Measurements from ENCODE around the gene PARP16.
"Not testable (repeated sequence)": the region's sequence is repeated elsewhere in the genome, so short reads cannot be mapped to it uniquely, and the experiment has no call there.

The PARP16 gene

DNA sequence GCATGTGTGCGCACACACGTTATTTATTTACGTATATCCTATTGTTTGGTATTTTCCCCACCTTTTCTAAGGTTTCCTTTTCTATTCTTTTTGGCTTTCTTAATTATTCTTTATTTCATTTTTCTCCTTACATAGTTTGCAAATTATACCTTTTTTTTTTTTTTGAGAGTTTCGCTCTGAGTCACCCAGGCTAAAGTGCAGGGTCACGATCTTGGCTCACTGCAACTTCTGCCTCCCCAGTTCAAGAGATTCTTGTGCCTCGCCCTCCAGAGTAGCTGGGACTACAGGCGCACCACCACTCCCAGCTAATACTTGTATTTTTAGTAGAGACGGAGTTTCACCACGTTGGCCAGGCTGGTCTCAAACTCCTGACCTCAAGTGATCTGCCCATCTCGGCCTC, 55.4 kb downstream of the PARP16 start:
- DNase-seq = no peak

DNA sequence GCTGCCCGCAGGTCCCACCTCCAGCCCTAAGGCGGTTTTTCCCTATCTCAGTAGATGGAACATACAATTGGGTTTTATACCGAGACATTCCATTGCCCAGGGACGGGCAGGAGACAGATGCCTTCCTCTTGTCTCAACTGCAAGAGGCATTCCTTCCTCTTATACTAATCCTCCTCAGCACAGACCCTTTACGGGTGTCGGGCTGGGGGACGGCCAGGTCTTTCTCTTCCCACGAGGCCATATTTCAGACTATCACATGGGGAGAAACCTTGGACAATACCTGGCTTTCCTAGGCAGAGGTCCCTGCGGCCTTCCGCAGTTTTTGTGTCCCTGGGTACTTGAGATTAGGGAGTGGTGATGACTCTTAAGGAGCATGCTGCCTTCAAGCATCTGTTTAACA, 59.8 kb downstream of the PARP16 start:
- DNase-seq = not testable (repeated sequence)

DNA sequence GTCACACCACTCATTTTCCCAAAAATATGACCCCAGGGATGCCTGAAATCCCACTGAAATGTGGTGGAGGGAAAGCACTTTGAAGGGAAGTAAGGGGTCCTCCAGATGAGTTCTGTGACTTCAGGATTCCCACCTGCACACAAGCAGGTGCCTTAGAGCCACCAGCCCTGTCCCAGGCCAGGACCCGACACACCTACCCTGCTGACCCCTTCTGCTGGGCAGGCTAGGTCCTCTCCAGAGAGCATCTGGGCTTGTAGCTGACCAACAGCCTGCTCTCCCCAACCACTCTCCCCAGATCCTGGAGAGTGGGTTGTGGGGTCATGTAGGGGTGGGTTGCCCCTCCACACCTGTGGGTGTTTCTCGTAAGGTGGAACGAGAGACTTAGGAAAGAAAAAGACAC, 60.5 kb downstream of the PARP16 start:
- DNase-seq = no peak

DNA sequence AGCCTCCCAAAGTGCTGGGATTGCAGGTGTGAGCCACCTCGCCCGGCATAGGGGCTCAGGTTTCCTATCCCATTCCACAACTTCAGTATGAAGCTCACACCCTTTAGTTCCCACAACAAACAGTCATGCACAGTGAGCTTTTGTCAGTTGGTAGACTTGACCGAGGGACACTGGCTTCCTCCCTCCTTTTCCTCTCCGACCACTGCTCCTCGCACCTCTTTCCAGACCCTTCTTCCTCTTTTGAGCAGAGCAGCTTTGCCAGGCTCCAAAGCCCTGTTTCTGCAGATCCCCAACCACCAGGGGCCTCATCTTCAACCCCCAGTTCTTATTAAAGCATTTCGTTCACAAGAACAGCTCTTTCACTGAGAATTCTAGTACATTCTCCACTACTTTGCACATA, 62.7 kb downstream of the PARP16 start:
- DNase-seq = no peak

DNA sequence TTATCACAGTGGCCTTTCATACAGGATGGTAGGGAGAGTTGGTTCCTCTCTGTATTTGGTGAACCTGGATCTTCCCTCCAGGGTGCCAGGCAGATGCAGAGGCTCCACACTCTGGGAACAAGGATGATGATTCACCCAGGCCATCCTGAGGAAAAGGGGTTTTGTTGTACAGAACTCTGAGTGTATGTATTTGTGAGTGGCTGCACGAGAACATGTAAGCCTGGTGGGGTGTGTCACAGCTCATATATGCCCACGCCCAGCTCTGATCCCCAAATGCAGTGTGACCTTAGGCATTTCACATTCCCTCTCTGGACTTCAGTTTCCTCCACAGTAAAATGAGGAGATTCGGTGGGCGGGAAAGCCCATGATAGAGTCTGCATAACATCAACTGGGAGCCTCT, 63.8 kb downstream of the PARP16 start:
- DNase-seq = no peak

DNA sequence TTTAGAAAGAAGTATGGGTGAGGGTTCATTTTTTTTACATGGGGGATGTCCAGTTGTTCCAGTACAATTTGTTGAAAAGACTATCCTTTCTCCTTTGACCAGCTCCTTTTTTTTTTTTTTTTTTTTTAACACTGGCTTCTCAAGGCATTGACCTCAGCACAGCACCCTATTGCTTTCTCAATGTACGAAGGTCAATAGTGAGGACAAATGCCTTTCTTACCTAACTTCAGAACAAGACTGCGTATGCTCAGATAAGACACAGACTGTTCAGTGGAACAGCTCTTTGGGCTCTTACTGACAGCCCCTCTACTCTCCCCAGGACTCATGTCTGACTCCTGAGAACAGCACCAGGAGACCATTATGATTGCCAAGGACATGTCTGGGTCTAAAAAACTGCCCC, 65.0 kb downstream of the PARP16 start:
- no peak for DNase-seq

DNA sequence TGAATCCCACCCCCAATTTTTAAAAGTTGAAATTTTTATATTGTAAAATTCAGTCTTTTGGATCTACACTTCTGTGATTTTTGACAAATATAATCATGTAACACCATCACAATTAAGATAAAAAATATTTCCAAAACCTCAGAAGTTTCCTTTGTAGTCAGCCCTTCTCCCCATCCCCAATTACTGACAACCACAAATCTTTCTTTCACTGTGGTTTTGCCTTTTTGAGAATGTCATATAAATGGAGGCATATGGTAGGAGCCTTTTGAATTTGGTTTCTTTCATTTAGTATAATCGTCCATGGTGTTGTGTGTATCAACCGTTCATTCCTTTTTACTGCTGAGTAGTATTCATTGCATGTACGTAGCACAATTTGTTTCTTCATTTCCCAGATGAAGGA, 67.5 kb downstream of the PARP16 start:
- DNase-seq = no peak

DNA sequence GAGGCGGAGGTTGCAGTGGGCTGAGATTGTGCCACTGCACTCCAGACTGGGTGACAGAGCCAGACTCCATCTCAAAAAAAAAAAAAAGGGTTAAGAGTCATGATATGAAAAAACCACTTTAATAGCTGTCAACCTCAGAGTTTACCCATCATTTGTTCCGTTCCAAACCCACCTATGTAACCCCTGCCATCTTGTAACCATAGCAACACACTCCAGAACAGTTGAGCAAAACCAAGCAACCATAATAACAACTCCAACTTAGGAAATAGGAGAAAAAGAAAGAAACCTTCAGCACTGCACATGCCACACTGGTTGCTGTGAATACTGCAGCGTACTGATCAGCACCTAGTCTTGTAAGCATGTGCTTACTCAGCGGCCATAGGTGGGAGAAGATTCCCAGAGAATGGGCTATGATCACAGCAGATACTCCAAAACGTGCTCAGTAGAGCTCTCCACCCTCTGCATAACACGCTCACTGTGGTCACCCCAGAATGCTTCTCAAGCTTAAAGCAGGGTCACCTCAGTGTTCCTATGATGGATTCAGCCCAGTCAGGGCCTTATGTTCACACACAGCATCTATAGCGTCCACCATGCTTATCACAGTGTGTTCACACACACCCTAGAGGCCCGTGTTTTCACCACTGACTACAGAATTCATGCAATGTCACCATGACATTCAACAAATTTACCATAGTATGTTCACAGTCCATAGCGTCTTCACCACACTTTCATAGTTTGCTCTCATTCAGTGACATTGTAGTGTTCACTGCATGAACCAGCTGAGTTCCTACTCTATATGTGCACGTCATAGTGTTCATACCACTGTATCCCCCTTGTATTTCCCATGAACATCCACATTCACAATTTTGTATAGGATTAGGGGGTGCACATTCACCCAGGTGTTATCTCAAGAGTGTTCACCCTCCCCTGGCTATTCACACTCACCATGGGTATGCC, 68.9 kb downstream of the PARP16 start:
- no peak for DNase-seq

DNA sequence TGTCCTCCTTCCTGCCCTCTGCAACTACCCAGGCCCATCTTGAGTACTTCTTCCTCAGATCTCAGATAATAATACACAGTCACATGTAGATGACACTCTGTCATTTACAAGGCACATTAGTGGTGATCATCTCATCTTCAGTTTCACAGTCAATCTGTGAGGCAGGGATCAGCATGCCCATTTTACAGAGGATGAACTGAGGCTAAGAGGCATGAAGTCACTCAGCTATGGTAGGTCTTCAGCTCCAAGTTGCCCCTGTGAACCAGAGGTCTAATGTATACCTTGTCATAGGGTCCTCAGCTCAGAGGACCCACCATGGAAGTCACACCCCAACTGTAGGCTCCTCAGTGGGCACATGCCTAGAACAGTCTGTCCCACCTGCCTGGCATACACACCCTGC, 71.2 kb downstream of the PARP16 start:
- no peak for DNase-seq

DNA sequence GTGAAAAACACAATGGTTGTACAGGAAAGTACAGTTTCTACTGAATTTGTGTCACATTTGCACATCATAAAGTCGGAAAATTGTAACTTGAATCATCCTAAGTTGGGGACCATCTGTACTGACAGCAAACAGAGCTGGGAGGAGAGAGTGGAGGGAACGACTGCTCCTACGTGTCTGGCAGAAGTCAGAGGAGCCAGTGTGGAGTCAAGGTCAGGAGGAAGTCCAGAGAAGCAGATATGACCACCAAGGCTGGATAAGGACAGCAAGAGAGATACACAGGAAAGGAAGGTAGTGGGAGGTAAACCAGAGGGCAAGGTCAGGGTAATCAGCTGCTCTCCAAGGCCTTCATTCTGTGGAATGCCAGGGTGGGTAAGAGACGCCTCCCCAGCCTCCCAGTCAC, 72.7 kb downstream of the PARP16 start:
- no peak for DNase-seq

DNA sequence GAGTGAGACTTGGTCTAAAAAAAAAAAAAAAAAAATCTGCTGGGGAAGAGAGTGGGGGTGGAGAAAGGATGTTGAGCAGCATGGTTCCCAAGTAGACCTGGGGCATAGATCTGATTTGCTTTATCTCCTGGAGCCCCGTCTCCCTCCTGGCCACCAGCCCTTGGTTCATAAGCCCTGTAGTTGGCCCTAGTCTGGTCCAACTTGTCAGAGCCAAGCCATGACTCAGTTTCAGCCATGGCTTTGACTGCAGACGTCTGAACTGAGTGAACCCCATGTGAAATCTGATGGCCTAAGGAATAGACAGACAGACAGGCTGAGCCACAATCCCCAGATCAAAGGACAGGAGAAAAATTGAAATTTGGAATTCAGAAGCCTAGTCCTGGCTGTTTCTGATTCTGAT, 73.4 kb downstream of the PARP16 start:
- no peak for DNase-seq

DNA sequence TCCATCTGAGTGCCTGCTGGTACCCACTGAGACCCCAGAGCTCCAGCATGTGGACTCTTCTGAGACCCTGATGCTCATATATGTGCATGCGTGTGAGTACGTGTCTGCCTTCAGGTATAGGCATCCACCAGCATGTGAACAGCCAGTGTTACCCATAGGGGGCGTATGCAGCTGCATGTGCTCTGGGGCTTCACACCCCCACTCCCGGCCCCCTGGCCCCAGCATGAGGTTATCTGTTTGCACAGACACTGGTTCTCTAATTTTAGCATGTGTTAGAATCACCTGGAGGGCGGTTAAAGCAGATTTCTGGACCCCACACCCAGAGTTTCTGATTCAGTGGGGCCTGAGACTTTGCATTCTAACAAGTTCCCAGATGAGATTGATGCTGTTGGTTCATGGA, 74.6 kb downstream of the PARP16 start:
- DNase-seq = no peak

DNA sequence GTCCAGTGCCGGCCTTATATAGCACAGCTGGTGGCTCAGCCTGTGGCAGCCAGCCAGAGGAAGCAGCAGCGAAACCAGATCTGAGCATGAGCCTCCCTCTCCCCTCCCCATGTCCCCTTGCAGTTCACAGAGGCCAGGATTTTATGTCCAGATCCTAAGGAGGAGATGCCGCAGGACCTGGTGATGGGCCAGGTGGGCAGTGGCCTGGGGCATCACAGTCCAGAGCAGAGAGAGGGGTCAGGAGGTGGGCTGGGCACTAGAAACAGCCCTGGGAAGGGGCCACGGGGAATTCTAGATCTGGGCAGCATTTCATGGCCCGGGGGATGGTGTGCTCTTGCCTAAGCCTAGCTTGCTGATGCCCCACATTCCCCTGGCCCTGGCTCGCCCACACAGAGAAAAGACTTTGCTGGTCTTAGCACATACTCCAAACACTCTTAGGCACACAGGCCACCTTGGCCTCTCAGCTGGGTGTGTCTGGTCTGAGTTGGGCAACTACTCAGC, 75.2 kb downstream of the PARP16 start:
- peak in 1 of 2 experiments; percentile 37 for DNase-seq

DNA sequence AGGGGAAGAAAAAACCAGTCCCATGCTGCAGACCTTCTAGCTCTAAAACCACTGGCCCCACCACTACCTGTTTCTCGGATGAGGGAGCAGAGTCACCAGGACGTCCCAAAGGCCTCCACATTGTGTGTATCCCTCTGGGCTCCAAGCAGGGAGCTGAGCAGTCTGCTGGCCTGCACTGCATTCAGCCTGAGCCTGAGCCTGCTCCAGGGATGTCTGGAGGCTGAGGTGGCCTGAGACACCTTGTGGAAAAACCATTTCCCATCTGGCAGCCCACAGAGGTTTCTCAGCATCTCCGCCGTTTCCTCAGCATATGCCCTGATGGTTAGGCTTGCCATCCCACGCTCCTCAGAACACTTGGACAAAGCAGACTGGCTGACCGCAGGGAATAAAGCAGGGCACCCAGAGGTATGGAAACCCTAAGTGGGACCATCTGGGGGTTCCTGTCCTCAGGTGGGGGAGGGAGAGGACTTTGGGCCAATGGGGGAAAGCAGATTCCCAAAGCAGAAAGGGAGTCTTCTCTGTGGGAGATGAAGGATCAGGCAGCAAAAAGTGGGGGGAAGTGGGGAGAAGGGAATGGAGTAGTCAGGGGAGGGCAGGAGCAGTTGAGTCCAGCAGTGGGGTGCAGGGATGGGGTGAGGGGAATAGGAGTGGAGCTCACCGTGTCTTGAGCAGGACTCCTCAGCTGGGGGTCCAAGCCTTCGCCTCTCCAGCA, 75.8 kb downstream of the PARP16 start, which contains the start of gene CILP:
Gene CILP, minus strand, starts transcription at position 704 of the 712 bp plus-strand sequence. CDS start 1,718 bp downstream, outside the sequence.
- DNase-seq = no peak

DNA sequence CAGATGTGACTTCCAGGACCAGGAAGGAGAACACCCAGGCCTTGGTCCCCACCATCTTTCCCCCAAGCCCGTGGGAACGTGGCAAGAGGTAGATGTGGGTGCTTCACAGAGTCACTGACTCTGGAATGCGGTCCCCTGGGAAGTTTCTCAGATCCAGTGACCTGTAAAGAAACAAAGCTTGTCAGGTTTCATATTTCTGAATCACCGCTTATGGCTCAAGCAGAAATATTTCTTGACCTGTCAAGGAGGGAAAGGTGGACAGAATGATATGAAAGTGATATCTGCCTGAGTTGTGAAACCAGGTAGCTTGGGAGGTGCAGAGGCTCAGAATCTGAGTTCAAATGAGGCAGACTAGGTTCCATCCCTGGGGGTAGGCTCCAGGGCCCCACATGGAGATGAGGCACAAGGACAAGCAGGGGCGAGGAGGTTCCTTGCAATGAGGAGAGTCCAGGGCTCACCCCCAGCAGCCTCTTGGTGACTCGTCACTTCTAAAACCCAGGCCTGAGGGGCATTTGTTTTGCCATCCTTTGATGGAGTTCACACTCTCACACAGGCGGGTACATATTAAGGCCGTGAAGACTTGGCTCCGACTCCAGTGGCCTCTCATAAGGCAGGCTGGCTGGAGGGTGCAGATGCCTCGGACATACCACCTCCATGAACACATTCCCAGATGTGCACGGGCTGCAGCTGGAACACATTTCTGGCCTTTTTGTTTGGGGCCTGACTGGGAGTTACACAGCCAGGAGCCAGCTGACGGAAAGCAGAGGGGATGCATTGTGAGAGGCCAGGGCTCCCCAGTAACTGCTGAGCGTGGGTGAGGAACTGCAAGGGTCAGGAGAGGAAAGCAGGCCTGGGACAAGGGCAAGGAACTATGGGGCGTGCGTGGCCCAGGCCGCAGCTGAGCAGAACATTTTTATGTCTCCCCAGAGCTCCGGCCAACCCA, 76.7 kb downstream of the PARP16 start:
- no peak for DNase-seq

DNA sequence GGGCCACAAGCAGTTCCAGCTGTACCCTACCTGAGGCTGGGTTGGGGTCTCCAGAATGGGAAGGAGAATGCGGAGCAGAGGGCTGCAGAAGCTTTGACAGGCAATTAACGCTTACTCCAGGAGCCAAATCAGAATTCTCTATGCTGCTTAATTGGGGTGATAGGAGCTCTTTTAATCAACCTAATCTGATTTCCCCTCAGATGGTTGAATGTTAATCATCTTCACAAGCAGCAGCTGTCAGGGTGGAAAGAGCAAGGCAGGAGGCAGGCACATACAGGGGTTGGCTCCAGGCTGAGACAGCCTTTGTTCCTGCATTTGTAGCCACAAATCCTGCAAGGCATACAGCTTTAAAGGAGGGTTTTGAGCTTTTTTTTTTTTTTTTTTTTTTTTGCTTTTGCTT, 78.0 kb downstream of the PARP16 start:
- DNase-seq = no peak
